GM11168 (cell line): ENCODE results near the gene SLC26A8.
"Not testable (repeated sequence)": the region's sequence is repeated elsewhere in the genome, so short reads cannot be mapped to it uniquely, and the experiment has no call there.

Source experiments
- in situ Hi-C: fragments of 300-500 bp; cut with MboI; formaldehyde crosslinking; loops from one replicate; pipeline ENCODE4 v1.12.0; 2022; ENCODE audit warnings: low sequenced_read_pairs; ENCODE audit not compliant: unreplicated experiment

Gene SLC26A8

DNA sequence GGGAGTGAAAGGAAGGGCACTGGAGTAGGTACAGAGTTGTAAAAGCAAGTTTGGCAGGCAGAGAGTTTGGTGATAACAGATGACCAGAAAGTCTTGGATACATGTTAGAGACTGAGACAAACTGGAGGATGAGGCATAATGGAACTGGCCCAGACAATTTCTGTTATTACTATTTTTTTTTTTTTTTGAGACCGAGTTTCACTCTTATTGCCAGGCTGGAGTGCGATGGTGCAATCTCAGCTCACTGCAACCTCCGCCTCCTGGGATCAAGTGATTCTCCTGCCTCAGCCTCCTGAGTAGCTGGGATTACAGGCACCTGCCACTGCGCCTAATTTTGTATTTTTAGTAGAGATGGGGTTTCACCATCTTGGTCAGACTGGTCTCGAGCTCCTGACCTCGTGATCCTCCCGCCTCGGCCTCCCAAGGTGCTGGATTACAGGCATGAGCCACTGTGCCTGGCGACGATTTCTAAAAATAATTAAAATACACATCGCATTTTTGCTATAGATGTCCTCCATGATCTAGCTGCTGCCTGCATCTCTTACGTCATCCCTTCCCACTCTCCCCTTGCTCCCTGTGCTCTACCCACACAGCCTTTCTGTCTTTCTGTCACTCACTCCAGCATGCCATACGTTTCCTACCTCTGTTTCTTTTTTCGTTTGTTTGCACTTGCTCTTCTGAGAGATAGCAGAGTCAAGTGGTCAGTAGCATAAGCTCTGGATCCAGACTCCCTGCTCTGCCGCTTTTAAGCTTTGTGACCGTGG is 26.7 kb upstream of the SLC26A8 start:
- in situ Hi-C loops = no loop called here

DNA sequence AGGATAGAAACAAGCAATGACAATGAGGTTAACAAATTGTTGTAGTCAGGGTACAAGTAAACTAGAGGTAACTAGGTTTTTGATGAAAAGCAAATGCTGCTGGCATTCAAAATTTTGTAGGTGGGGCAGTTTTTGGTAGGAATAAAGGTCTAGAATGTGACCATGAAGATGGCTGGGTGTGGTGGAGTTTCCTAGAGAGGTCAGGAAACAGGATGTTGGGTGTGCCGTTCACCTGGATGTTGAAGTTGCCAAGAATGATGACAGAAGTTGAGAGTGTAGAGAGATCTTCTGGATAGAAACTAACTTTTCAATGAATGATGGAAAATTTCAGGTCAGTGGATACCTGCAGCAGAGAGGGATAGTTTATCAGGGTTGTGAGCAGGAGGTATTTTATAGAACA is 25.9 kb upstream of the SLC26A8 start:
- in situ Hi-C loops = no loop called here

DNA sequence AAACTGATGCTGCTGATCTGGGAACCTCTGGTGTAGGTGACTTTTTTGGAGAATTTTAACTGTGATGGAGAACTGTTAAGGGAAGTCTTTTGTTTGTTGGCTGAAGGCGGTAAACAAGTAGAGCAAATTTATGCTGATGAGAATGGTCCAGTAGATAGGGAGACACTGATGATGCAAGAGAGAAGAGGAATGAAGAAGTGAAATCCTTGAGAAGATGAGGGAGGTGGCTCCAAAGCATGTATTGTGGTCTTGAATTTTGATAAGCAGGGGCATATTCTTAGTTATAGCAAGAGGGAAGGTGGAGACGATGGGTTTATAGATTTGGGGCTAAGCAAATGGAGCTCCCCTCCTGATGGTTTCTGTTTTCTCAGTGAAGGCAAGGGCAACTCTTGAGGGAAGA is 25.1 kb upstream of the SLC26A8 start:
- in situ Hi-C loops = no loop called here

DNA sequence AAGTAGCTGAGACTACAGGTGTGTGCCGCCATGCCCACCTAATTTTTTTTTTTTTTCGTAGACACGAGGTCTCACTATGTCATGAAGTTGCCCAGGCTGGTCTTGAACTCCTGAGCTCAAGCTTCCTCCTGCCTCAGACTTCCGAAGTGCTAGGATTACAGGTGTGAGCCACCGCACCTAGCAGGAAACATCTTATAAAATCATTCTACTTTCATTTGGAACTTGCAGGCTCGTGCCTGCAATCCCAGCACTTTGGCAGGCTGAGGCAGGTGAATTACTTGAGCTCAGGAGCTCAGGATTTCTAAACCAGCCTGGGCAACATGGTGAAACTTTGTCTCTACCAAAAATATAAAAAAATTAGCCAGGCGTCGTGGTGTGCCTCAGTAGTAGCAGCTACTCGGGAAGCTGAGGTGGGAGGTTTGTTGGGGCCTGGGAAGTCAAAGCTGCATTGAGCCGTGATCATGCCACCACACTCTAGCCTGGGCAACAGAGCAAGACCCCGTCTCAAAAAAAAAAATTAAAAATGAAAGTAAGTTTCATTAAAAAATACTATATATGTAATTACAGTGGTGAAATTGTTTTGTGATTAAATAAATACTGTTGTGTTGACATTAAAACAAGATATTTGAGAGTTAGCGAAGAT is 18.3 kb upstream of the SLC26A8 start:
- in situ Hi-C loops = no loop called here

DNA sequence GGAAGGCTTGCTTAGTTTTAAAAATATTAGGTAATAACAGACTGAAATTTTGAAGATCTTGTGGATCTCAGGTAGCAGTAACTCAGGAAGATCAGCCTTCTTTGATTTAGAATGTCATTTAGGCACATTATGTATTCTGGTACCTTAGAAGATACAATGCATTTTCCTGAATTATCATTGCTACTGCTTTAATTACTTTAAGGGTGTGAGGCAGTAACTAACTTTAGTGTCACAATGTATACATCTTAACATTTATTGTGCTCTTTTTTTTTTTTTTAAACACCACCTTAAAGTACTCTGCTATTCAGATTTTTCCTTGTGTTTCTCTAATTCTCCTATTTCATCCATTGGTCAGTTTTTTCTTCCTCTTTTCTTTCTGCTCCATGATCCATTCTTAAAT is 16.5 kb upstream of the SLC26A8 start:
- in situ Hi-C loops = no loop called here

DNA sequence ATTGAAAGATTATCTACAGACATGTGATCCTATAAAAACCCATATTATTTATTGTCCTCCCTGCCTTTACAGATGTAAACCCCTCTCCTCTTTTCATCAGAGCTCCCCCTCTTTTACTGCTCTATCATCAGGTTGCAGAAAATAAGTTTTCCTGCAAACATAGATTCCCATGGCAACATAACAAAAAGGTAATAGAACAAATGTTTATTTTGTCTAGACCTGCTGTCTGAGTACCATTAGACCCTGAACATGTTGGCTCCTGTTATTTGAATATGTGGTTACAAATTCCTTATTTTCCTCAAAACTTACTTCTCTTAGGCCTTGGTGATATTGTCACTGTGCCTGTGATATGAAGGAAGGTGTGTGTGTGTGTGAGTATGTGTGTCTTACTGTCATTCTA is 14.7 kb upstream of the SLC26A8 start:
- in situ Hi-C loops = no loop called here

DNA sequence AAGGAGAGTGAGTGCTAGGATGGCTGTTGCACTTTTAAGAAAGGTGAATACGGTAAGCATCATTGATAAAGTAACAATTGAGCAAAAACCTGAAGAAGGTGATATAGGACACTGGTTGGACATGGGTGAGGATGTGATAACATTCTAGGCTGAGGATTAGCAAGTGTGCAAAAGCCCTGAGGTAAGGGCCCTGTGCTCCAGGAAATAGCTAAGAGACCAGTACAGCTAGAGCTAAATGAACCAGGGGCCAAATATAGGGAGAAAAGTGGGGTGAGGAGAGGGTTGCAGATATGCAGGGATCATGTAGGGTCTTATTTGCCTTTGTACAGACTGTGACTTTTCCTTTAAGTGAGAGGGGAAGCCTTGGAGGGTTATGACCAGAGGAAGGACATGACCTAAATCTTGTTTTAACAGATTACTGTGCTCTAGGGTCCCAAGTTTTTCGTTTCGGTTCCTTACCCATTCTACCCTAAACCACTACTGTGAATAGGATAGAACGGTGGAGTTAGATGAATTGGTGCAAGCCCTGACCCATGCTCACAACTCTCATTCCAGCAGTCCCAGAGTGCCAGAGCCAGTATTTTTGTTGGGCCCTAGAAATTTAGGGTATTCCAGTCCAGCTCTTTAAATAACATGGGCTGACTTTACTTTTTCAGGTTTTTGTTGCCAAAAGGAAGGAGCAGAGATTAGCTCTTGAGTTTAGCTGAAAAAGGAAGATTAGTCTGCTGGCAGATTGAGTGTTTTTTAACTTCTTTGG is 13.9 kb upstream of the SLC26A8 start:
- in situ Hi-C loops = no loop called here

DNA sequence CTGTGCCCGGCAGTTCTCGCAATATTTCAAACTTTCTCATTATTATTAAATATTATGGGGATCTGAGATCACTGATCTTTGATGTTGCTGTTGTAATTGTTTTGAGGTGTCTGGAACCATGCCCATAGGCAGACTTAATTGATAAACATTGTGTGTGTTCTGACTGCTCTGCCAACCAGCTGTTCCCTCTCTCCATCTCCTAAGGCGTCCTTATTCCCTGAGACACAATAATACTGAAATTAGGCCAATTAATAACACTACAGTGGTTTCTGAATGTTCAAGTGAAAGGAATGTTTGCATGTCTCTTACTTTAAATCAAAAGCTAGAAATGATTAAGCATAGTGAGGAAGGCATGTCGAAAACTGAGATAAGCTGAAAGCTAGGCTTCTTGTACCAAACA is 10.8 kb upstream of the SLC26A8 start:
- in situ Hi-C loops = no loop called here

DNA sequence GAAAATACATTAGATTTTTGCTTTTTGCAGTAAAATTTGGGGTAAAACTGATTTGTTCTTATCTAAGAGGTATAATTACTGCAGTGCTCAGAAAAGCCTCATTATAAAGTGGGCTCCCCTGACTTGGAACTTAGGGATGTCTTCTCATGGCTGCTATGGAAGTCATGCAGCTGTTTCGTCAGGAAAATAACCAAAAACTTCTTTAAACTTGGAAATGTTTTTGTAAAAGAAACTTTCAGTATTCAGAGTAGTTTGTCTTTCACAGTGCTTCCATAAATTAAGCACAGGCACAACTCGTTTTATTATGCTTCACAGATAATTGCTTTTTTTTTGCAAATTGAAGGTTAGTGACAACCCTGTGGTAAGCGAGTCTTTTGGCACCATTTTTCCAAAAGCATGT is 10.0 kb upstream of the SLC26A8 start:
- in situ Hi-C loops = no loop called here

DNA sequence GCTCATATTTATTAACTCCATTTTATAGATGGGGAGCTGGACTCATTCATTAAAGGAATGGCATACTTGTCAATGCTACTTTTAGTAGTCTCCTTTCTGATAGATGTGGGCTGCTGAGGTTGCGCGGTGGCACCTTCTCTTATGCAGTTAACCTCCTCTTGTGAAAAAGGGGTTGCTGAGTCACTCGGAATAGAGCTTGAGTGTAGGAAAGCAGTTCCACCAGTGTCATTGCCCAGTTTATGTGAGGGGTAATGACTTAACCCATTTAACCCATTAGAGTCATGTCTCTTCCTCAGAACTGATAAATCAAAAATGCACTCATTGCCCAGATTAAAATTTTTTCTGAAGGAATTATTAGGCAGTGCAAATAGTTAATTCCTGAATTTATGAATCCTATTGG is 9.5 kb upstream of the SLC26A8 start:
- in situ Hi-C loops = no loop called here

DNA sequence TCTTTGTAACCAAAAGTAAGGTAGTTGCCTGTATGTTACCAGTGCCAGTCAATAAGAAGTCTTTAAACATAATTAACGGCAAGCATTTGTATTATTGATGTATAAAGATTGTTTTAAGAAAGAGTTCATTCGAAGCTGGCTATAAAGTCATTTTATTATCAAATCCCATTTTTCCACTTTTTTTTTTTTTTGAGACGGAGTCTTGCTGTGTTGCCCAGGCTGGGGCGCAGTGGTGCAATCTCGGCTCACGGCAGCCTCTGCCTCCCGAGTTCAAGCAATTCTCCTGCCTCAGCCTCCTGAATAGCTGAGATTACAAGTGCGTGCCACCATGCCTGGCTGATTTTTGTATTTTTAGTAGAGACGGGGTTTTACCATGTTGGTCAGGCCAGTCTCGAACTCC is 8.7 kb upstream of the SLC26A8 start:
- in situ Hi-C loops = not testable (repeated sequence)

DNA sequence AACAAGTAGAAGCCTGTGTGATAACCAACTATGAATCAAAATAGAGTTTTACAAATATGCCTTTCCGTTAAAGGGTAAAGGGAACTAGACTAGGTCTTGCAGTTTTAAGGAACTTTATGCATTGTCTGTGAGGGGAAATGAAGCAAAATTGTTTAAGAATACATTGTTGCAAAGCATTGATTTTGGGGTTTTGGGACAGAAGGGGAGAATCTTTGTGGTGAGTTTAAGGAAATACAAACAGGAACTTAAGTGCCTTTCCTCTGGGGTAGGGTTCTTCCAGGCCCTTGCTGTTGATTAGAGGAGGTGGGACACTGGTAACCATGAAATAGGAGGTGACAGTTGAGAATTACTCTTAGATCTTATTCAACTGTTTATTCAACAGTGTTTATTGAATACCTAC is 7.8 kb upstream of the SLC26A8 start:
- in situ Hi-C loops = no loop called here

DNA sequence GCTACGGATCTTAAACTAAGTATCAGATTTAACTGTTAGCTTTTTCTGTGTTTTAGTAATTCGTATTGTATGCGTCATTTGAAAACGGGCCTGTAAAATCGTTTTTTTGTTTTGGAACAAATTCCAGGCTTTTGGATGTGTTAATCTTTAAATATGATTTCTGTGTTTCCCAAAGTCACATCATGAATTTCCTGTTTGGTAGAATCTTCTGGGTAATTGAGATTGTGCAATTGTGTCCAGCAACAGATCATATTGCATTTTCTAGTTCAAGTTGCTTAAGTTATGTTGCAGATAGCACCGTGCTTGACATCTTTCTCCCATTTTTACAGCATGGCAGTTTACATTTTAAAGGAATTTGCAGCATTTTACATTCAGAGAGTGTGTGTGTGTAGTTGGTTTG is 5.0 kb upstream of the SLC26A8 start:
- in situ Hi-C loops = loop anchor here (5.0 kb wide), 1 partner anchor 68 kb away; no protein-coding TSS in a partner anchor

DNA sequence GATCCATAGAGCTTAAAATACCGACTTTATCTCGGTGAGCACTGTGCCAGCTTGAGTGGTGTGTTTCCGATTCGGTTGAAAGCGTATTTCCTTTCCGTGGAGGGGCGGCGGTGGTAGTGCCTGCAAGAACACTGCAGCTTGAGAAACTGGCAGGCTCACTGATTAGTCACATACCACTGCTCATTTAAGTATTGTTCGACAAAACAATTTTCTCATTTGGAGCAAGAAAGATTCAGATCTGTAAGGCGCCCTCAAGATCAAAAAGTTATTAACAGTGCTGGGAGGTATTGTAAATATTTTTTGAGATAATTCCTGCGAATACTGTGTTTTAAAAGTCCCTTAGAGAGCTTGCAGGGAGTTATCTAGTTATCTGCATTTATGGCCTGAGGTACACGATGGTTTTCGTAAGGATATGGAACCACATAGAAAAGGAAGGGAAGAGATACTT is 4.5 kb upstream of the SLC26A8 start:
- in situ Hi-C loops = loop anchor here (5.0 kb wide), 1 partner anchor 68 kb away; no protein-coding TSS in a partner anchor

DNA sequence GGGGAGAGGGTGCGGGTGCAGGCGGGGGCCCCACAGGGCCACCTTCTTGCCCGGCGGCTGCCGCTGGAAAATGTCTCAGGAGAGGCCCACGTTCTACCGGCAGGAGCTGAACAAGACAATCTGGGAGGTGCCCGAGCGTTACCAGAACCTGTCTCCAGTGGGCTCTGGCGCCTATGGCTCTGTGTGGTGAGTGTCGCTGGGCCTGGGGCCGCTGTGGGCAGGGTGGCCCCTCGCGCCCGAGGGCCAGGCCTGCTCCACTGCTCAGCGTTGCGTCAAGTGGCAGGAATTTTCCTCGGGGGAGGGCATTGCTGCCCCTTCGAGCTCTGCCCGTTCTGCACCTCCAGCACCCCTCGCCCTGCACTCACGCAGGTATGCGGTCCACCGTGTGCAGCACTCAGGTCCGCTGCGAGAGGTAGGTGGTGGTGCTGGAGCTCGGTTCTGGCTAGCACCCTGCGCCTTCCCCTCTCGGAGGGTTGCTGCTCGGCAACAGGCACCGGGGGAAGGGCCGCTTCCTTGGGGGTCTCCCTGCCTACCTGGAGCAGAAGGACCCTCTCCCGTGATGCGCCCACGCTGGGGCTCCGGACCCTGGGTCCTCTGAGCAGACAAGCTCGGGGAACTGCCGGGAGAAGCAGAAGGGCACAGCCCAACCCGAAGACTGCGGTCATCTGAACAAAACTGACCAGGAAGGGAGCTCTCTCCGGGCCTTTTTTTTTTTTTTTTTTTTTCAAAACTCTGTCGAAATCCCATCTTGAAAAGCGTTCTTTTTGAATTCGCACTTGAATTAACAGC is 3.8 kb upstream of the SLC26A8 start:
- in situ Hi-C loops = loop anchor here (5.0 kb wide), 1 partner anchor 69 kb away; no protein-coding TSS in a partner anchor

DNA sequence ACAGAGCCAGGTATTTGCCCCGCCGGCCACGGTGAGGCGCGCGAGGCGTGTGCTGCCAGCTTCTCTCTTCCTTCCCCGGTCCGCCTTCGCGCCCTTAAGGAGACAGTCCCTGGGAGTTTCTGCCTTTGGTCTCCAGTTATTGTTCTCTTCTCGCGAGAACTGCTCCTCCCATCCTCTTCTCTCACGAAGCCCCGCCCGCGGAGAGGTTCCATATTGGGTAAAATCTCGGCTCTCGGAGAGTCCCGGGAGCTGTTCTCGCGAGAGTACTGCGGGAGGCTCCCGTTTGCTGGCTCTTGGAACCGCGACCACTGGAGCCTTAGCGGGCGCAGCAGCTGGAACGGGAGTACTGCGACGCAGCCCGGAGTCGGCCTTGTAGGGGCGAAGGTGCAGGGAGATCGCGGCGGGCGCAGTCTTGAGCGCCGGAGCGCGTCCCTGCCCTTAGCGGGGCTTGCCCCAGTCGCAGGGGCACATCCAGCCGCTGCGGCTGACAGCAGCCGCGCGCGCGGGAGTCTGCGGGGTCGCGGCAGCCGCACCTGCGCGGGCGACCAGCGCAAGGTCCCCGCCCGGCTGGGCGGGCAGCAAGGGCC is 3.2 kb upstream of the SLC26A8 start, which contains the start of gene MAPK14:
Gene MAPK14 (plus strand): TSS at position 308 of the 587 bp plus-strand sequence. CDS start 350 bp downstream, outside the sequence.
- in situ Hi-C loops = loop anchor here (5.0 kb wide), 1 partner anchor 70 kb away; no protein-coding TSS in a partner anchor

DNA sequence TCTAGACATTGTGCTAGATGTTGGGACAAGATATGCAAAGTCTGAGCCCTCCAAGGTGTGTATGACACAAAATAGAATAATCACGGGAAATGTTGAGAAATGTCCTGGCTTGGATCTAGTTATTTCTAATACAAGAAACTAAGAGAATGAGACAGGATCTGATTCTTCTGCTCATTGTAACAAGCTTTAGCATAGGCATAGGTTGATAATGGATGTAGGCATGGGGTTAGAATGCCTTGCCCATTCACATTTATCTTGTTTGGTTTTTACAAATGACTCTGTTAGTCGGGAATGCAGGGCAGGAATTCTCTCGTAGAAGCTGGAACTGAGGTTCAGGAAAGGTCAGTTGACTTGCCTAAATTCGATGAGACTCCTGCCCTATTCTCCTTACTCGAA is 1.5 kb upstream of the SLC26A8 start:
- in situ Hi-C loops = loop anchor here (5.0 kb wide), 1 partner anchor 71 kb away; no protein-coding TSS in a partner anchor

DNA sequence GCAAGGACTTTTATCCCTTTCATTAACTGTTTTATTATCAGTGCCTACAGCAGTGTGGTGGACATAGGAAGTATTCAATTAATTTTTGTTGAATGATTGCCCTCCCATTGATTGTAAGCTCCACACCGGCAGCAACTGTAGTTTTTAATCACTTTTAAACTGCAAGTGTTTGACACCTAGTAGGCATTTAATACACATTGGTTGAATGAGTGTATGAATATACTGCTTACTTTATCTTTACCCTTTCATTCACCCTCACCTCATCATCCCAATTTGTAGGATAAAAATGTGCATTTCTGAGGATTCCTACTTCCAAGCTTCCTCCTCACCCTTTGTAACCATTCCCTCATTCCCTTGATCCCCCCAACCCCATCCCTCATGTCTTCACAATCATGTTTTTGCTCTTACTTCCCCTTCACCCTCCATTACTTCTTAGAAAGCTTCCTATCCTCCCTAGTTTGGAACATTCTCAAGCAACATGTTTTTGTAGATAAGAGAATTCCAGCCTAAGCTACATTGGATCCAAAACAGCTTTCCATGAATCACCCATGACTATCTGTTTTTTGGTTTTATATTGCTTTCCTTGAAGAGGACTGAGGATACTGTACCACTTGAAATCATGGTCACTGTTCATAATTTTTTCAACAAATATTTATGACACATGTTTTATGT is 955 bp upstream of the SLC26A8 start:
- in situ Hi-C loops = loop anchor here (5.0 kb wide), 1 partner anchor 72 kb away; no protein-coding TSS in a partner anchor

DNA sequence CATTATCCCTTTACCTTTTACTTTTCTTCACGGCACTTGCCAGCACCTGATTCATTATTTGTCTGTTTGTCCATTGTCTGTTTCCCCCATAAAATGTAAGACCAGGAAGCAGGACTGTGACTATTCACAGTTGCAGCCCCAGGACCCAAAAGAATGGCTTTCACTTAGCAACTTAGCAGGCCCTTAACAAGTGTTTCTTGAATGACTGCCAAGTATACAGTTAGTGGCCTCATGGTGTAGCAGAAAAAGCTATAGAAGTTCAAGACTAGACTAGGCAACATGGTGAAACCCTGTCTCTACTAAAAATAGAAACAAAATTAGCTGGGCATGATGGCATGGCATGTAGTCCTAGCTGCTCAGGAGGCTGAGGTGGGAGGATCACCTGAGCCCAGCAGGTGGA is 4.3 kb downstream of the SLC26A8 start:
- in situ Hi-C loops = no loop called here
